GM18861 (cell line): ENCODE data around the gene SHANK3.

ENCODE experiments used
- ATAC-seq: cut with Tn5 transposase; IDR thresholded peaks from one replicate; pipeline ENCODE4 v1.9.1; 2021; ENCODE audit not compliant: unreplicated experiment

Gene SHANK3

GRCh38 chr22:50698546-50698945 lies 25.9 kb downstream of the SHANK3 start:
- ATAC-seq: no peak

- no peak for ATAC-seq
Observed at GRCh38 chr22:50699001-50699755, 26.6 kb downstream of the SHANK3 start.

GRCh38 chr22:50699756-50700386 lies 27.2 kb downstream of the SHANK3 start:
- ATAC-seq: no peak

GRCh38 chr22:50700387-50701075 lies 27.9 kb downstream of the SHANK3 start:
- ATAC-seq: no peak

GRCh38 chr22:50701076-50701419 lies 28.4 kb downstream of the SHANK3 start:
- no peak for ATAC-seq

- ATAC-seq: no peak
Observed at GRCh38 chr22:50701428-50702154, 29.0 kb downstream of the SHANK3 start.

GRCh38 chr22:50702261-50702671 lies 29.6 kb downstream of the SHANK3 start:
- ATAC-seq: no peak

GRCh38 chr22:50702821-50703725 lies 30.4 kb downstream of the SHANK3 start:
- ATAC-seq: no peak

- ATAC-seq: no peak
Observed at GRCh38 chr22:50703726-50704509, 31.3 kb downstream of the SHANK3 start.

GRCh38 chr22:50704510-50705218 lies 32.0 kb downstream of the SHANK3 start:
- ATAC-seq: no peak

GRCh38 chr22:50705219-50705691 lies 32.6 kb downstream of the SHANK3 start:
- ATAC-seq: no peak

- no peak for ATAC-seq
Observed at GRCh38 chr22:50705851-50706351, 33.3 kb downstream of the SHANK3 start.

- no peak for ATAC-seq
Observed at GRCh38 chr22:50706481-50707125, 34.0 kb downstream of the SHANK3 start.

GRCh38 chr22:50708474-50708873 lies 35.9 kb downstream of the SHANK3 start:
- no peak for ATAC-seq

- ATAC-seq: no peak
Observed at GRCh38 chr22:50708996-50709395, 36.4 kb downstream of the SHANK3 start.

GRCh38 chr22:50710221-50710620 lies 37.6 kb downstream of the SHANK3 start:
- no peak for ATAC-seq

GRCh38 chr22:50710886-50711285 lies 38.3 kb downstream of the SHANK3 start:
- no peak for ATAC-seq
